Activated T-helper 1 cell treated with anti-CD3 and anti-CD28 coated beads, Interleukin-12 subunit alpha, Interleukin-12 subunit beta, Interleukin-2, Interleukin-4 antibody, amounts not matched to agents 30 ng/mL and 10 ng/mL and 1 ng/mL, durations not matched to agents 14 hours and 24 hours and 36 hours (primary cell): Measurements from ENCODE around the gene ATL2. TPM values are rescaled to one million over a fixed set of nuclear protein-coding genes. Genes with fewer than 3 reads are reported as not detected.
"Not testable (repeated sequence)": the region's sequence is repeated elsewhere in the genome, so short reads cannot be mapped to it uniquely, and the experiment has no call there.

Experiments
- DNase-seq: peaks from one replicate; pipeline ENCODE4 v3.0.0; 2021; ENCODE audit warnings: low spot score
- H3K27ac Mint-ChIP-seq: one replicate; pipeline ENCODE4 v1.8.0; 2021; ENCODE audit warnings: mild to moderate bottlenecking, mixed read lengths
- H3K27me3 Mint-ChIP-seq: one replicate; pipeline ENCODE4 v1.8.0; 2022; ENCODE audit warnings: mild to moderate bottlenecking, moderate library complexity, mixed read lengths; ENCODE audit not compliant: insufficient read depth
- H3K36me3 Mint-ChIP-seq: one replicate; pipeline ENCODE4 v1.8.0; 2021; ENCODE audit warnings: low read depth, mixed read lengths
- H3K4me1 Mint-ChIP-seq: one replicate; pipeline ENCODE4 v1.8.0; 2021; ENCODE audit warnings: low read depth, mixed read lengths
- H3K4me3 Mint-ChIP-seq: one replicate; pipeline ENCODE4 v1.8.0; 2021; ENCODE audit warnings: mild to moderate bottlenecking, moderate library complexity, mixed read lengths
- H3K9me3 Mint-ChIP-seq: one replicate; pipeline ENCODE4 v1.8.0; 2021; ENCODE audit warnings: mixed read lengths
- intact Hi-C: fragments of 100-400 bp; cut with micrococcal nuclease; formaldehyde crosslinking; loops from one replicate; pipeline ENCODE4 v1.15.1; 2024
- total RNA-seq: library from RNA; stranded (reverse); gene quantifications from 2 replicates; pipeline ENCODE4 v1.2.3, GENCODE V29; 2022

ATL2 gene
- total RNA-seq, 1 donor from 2014 or later = 62.1 TPM

DNA sequence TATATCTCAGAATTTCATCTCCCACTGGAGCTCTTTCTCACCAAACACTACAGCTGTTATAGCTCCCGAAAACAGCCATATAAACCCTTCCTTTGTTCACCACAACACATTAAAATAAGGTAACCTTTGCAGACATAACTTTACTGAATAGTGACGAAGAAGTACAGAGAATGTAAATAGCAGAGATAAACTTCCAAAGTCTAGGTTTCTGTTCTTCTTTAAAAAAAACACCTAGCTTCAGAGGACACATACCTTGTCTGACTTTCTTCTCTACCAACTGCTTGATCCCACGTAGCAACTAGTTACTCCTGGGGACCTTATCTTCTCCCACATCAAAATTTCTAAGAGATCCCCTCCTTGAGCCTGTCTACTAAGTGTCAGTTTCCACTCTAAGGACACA lies 32.3 kb downstream of the ATL2 start:
- no peak for DNase-seq
- H3K36me3 Mint-ChIP-seq = peaks cover 31% of the 10 kb centered on the region
- H3K4me1 Mint-ChIP-seq = no peaks in the 10 kb centered on the region
- intact Hi-C loops = no loop called here
- H3K4me3 Mint-ChIP-seq = no peak overlapping the region
- no peak overlapping the region for H3K27ac Mint-ChIP-seq
- no peaks in the 10 kb centered on the region for H3K27me3 Mint-ChIP-seq
- peaks cover 7% of the 10 kb centered on the region for H3K9me3 Mint-ChIP-seq

DNA sequence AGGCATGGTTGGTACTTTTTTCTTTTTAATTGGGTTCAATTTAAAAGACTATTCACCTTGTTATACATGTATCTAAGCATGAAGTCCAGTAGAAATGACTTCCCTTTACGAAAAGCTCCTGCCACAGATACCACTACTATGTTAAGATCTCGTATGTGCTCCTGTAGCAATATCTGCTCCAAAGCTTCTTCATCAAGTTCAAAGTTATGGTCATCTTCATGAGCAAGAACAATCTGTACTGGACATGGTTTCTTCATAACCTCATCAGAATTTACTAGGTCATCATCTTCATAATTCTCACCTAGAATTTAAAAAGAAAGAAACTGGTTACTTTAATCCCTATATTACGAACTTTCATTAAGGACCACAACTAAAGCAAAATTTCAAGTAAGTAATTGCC lies 33.9 kb downstream of the ATL2 start:
- intact Hi-C loops = no loop called here
- peaks cover 7% of the 10 kb centered on the region for H3K9me3 Mint-ChIP-seq
- H3K27ac Mint-ChIP-seq = no peak overlapping the region
- H3K36me3 Mint-ChIP-seq = peaks cover 35% of the 10 kb centered on the region
- H3K4me1 Mint-ChIP-seq = no peaks in the 10 kb centered on the region
- H3K4me3 Mint-ChIP-seq = no peak overlapping the region
- no peak for DNase-seq
- H3K27me3 Mint-ChIP-seq = no peaks in the 10 kb centered on the region

DNA sequence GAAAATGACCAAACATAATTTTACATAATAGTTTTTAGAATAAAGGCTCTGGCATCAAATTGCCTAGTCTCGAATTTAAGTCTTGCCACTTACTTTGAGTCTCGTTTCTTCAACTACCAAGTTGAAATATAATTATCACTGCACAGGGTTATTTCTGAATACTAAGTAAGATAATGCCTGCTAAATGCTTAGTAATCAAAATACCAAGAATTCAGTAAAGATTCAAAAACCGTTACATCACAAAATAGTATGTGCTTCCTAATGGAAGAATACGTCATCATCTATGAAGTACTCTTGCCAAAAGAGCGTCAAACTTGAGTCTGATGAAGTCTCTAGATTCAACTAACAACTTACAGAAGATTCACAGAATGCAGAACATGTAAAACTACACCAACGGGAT lies 40.5 kb downstream of the ATL2 start:
- Mint-ChIP-seq H3K27me3 (no peaks in the 10 kb centered on the region), H3K9me3 (no peaks in the 10 kb centered on the region), H3K36me3 (peaks cover 29% of the 10 kb centered on the region), H3K4me1 (no peaks in the 10 kb centered on the region), H3K4me3 (no peak overlapping the region), H3K27ac (no peak overlapping the region)
- DNase-seq = no peak
- intact Hi-C loops = no loop called here

DNA sequence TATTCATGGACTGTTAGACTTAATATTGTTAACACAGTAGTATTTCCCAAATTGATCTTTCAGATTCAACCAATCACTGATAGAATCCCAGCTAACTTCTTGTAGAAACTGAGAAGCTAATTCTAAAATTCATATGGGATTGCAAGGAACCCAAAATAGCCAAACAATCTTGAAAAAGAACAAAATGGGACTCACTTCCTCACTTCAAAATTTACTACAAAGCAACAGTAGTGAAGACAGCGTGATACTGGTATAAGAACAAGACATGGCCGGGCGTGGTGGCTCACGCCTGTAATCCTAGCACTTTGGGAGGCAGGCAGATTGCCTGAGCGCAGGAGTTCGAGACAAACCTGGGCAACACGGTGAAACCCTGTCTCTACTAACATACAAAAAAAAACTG lies 46.3 kb downstream of the ATL2 start:
- no peaks in the 10 kb centered on the region for H3K27me3 Mint-ChIP-seq
- intact Hi-C loops = no loop called here
- no peak overlapping the region for H3K27ac Mint-ChIP-seq
- peaks cover 11% of the 10 kb centered on the region for H3K4me1 Mint-ChIP-seq
- H3K9me3 Mint-ChIP-seq = peaks cover 15% of the 10 kb centered on the region
- no peak for DNase-seq
- peaks cover 35% of the 10 kb centered on the region for H3K36me3 Mint-ChIP-seq
- H3K4me3 Mint-ChIP-seq = no peak overlapping the region

DNA sequence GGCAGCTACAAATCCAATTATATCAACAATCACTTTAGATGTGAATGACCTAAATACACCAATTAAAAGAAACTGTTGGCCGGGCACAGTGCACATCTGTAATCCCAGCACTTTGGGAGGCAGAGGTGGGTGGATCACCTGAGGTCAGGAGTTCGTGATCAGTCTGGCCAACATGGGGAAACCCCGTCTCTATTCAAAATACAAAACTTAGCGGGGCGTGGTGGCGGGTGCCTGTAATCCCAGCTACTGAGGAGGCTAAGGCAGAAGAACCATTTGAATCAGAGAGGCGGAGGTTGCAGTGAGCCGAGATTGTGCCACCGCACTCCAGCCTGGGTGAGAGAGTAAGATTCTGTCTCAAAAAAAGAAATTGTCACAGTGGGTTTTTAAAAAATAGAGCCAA lies 49.5 kb downstream of the ATL2 start:
- Mint-ChIP-seq H3K9me3 (peaks cover 15% of the 10 kb centered on the region), H3K27me3 (no peaks in the 10 kb centered on the region), H3K36me3 (peaks cover 33% of the 10 kb centered on the region), H3K27ac (no peak overlapping the region), H3K4me3 (no peak overlapping the region), H3K4me1 (peaks cover 14% of the 10 kb centered on the region)
- intact Hi-C loops = no loop called here
- DNase-seq = no peak

DNA sequence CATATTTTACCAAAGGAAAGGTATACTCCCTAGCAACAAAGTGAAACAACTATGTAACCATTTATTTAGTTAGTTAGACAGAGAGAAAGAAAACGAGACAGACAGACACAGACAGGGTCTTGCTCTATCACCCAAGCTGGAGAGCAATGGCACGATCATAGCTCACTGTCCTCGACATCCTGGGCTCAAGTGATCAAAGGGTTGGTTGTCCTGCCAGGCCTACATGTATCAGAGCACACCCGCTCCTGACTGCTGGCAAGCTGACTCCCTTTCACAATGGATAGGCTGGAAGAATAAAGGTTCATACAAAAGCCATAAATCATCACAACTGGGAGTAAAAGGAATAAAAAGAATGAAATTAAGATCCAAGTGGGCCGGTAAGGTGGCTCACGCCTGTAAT lies 53.5 kb downstream of the ATL2 start:
- Mint-ChIP-seq H3K27ac (no peak overlapping the region), H3K4me3 (no peak overlapping the region), H3K9me3 (peaks cover 1% of the 10 kb centered on the region), H3K27me3 (no peaks in the 10 kb centered on the region), H3K36me3 (peaks cover 21% of the 10 kb centered on the region), H3K4me1 (peaks cover 17% of the 10 kb centered on the region)
- DNase-seq = no peak
- intact Hi-C loops = no loop called here

DNA sequence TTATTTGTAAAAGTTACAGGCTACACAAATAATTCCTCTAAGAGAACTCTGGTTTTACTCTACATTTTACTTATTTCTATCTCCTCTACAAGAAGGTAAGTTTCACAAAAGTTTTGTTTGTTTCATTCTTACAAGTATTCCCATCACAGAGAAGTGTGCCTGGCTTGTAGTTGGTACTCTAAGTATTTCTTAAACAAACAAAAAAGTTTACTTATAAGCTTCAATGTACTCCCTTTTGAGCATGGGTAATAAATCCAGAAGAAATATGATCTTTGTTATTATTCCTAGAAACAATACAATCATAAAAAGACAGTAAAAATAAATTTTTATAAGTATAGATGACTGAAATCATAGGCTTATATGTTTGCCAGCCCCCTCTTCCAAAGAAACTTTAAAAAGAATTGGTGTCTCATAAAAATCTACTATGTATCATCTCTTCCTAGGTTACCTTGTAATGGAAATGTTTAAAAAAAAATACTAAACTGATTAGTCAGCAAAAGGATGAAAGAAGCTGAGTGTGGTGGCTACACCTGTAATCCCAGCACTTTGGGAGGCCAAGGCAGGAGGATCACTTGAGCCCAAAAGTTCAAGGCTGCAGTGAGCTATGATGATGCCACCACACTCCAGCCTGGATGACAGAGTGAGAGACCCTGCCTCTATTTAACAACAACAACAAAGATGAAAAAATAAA lies 54.7 kb downstream of the ATL2 start:
- Mint-ChIP-seq H3K27ac (no peak overlapping the region), H3K4me3 (no peak overlapping the region), H3K27me3 (no peaks in the 10 kb centered on the region), H3K4me1 (peaks cover 16% of the 10 kb centered on the region), H3K36me3 (peaks cover 14% of the 10 kb centered on the region), H3K9me3 (no peaks in the 10 kb centered on the region)
- DNase-seq = no peak
- intact Hi-C loops = no loop called here

DNA sequence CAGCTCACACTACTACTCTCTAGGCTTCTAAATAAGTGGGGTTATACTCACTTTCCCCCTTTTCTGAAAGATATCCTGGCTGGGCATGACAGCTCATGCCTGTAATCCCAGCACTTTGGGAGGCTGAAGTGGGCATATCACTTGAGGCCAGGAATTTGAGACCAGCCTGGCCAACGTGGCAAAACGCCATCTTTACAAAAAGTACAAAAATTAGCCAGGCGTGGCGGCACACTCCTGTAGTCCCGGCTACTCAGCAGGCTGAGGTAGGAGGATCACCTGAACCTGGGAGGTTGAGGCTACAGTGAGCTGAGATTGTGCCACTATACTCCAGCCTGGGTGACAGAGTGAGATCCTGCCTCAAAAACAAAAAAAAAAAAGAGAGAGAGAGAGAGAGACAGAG lies 57.8 kb downstream of the ATL2 start:
- H3K9me3 Mint-ChIP-seq, H3K4me3 Mint-ChIP-seq, DNase-seq, H3K27ac Mint-ChIP-seq, H3K27me3 Mint-ChIP-seq: not testable (repeated sequence)
- Mint-ChIP-seq H3K36me3 (peaks cover 24% of the 10 kb centered on the region), H3K4me1 (peaks cover 25% of the 10 kb centered on the region)
- intact Hi-C loops = loop anchor here (5.0 kb wide), 3 partner anchors 258 to 423 kb away; no protein-coding TSS in a partner anchor

DNA sequence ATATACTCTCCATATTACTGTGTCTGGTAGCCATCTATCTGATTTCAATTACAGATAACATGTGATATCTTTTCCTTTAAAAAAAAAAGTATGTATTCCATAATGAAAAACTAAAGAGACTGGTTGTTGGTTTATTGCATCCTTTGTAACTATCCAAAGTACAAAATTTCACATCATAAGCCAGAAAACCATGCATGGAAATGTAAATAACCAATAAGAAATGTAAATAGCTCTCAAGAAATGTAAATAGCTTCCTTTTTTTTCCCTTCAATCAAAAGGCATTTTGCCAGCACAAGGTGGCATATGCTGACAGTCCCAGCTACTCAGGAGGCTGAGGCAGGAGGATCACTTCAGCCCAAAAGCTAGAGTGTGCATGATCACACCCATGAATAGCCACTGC lies 59.3 kb downstream of the ATL2 start:
- DNase-seq = no peak
- intact Hi-C loops = loop anchor here (5.0 kb wide), 3 partner anchors 260 to 425 kb away; no protein-coding TSS in a partner anchor
- peaks cover 24% of the 10 kb centered on the region for H3K4me1 Mint-ChIP-seq
- H3K36me3 Mint-ChIP-seq = peaks cover 33% of the 10 kb centered on the region
- no peak overlapping the region for H3K4me3 Mint-ChIP-seq
- H3K9me3 Mint-ChIP-seq = no peaks in the 10 kb centered on the region
- H3K27me3 Mint-ChIP-seq = no peaks in the 10 kb centered on the region
- no peak overlapping the region for H3K27ac Mint-ChIP-seq

DNA sequence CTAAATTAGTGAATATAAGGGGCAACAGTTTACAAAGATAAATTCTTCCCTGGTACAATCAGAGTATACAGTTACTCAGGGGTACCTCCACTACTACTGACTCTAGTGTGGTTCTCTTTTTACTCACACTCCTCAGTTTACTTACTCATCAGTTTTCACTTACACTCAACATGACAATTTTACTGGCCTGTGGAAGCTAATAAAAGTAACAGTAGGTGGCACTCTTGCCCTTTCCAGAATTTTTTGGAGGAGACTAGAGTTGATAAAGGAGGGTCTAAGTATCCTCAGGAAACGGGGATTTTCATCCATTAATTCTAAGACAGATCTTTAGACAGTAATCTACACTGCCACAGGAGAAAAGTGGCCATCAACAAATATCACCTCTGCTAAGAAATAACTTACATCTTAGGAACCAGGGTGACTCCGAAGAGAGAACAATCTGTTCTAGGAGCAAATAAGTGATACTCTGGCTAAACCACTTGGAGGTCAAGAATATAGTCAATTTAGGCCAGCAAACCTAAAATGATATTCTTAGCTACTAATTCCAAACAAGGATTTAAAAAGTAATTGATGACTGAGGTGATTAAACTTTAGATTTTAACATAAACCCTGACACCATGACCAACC lies 61.3 kb downstream of the ATL2 start:
- intact Hi-C loops = loop anchor here (1.0 to 5.0 kb wide), 6 partner anchors 61 to 426 kb away; partner anchors contain the start of gene ATL2
- DNase-seq = peak; percentile 16
- no peaks in the 10 kb centered on the region for H3K9me3 Mint-ChIP-seq
- H3K4me1 Mint-ChIP-seq = peaks cover 19% of the 10 kb centered on the region
- no peak overlapping the region for H3K4me3 Mint-ChIP-seq
- no peak overlapping the region for H3K27ac Mint-ChIP-seq
- H3K27me3 Mint-ChIP-seq = no peaks in the 10 kb centered on the region
- peaks cover 34% of the 10 kb centered on the region for H3K36me3 Mint-ChIP-seq

DNA sequence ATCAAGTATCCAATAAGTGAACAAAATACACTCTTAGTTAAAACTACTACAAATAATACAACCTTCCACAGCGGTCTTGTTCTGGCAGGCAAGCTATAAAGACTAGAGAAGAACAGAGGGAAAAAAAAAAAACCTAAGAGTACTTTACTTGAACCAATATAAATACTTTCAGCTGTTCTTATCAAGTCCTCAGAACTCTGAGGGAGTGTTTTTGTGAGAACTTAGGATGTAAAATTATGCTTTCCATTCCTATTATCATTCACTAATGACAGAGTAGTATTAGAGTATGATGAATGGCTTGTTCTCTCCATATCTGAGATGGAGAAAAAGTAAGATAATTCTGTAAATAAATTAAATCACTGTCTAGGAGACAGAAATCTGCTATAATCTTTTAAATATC lies 68.3 kb downstream of the ATL2 start:
- Mint-ChIP-seq H3K4me3 (no peak overlapping the region), H3K27ac (no peak overlapping the region), H3K27me3 (no peaks in the 10 kb centered on the region), H3K36me3 (peaks cover 55% of the 10 kb centered on the region), H3K9me3 (no peaks in the 10 kb centered on the region), H3K4me1 (peaks cover 18% of the 10 kb centered on the region)
- DNase-seq = no peak
- intact Hi-C loops = no loop called here

DNA sequence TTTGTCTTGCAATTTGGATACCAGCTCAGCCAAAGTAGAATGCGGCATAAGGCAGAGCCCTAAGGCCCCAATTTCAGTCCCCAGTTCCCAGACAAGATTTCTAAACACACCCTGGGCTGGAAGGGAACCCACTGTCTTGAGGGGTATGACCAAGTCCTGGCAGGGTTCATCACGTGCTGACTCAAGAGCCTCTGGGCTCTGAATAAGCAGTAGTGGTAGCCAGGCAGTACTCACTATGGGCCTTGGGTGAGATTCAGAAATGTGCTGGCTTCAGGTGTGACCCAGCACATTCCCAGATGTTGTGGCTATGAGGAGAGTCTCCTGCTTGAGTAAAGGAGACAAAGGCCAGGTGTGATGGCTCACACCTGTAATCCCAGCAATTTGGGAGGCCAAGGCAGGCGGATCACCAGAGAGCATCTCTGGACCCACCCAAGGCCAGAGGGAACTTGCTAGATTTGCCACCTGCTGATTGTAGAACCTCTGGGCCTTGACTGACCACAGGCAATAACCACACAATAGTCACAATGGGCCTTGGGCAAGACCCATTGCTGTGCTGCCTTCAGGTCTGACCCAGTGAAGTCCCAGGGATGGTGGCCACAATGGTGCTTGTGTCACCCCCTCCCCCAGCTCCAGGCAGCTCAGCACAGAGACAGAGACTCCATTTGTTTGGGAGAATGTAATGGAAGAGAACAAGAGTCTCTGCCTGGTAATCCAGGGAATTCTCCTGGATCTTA lies 74.9 kb downstream of the ATL2 start:
- H3K27ac Mint-ChIP-seq = no peak overlapping the region
- peaks cover 65% of the 10 kb centered on the region for H3K36me3 Mint-ChIP-seq
- intact Hi-C loops = no loop called here
- H3K27me3 Mint-ChIP-seq = no peaks in the 10 kb centered on the region
- H3K4me1 Mint-ChIP-seq = peaks cover 36% of the 10 kb centered on the region
- no peak for DNase-seq
- H3K4me3 Mint-ChIP-seq = no peak overlapping the region
- no peaks in the 10 kb centered on the region for H3K9me3 Mint-ChIP-seq

DNA sequence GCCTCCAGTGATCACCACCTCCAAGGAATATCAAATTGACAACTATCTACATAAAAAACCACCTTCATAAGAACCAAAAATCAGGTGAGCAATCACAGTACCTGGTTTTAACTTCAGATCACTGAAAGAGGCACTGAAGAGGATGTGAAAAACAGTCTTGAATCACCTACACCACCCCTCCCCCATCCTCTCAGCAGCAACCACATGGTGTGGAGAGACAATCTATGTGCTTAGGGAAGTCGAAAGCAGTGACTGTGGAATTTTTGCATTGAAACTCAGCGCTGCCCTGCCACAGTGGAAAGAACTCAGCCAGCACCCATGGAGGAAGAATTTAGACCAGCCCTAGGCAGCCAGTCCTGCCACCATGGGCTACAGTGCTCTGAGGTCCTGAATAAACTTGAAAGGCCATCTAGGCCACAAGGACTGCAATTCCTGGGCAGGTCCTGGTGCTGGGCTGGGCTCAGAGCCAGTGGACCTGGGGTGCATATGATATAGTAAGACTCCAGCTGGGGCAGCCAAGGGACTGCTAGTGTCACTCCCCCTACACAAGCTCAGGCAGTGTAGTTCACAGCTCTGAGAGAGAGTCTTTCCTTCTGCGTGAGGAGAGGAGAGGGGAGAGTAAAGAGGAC lies 75.6 kb downstream of the ATL2 start:
- DNase-seq = no peak
- H3K4me1 Mint-ChIP-seq = peaks cover 36% of the 10 kb centered on the region
- peak overlapping the region; percentile 58 for H3K27ac Mint-ChIP-seq
- peaks cover 66% of the 10 kb centered on the region for H3K36me3 Mint-ChIP-seq
- no peaks in the 10 kb centered on the region for H3K9me3 Mint-ChIP-seq
- intact Hi-C loops = no loop called here
- H3K27me3 Mint-ChIP-seq = no peaks in the 10 kb centered on the region
- H3K4me3 Mint-ChIP-seq = no peak overlapping the region
